ENCODE data around the gene TST.

DNA sequence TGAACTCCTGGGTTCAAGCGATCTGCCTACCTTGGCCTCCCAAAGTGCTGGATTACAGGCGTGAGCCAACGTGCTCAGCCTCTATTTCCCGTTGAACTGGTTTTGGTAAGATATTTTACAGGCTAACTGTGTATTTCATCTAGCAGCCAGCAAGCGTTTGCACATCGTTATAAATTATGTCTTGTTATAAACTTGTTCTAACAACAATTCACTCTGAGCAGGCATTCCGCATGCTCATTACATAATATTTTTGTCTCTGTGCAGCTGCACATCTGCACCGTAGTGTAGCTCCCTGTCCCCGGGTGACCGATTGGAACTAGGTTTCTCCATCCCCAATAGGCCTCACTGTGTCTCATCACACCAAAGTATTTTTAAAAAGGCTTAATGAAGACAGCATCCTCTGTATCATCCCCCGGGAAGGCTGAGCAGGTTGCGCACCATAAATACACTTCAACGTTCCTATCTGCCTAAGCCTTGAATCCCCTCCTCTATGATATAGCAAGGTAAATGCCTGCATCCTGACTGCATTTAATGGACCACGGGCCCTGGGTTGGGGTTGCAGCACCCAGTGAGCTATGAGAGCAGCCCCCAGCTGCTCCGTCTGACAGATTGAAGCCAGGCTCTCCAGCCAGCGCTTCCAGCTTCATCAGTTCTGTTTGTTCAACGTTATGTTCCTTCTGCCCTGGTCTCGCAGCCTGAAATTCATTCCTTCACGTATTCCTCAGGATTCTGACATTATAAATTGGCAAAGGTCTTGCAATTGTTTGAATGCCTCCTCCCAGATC lies 47.7 kb downstream of the TST start:
- TF ChIP-seq EZH2 (IDR thresholded peaks at IDR 0.05; ENCODE audit: insufficient read depth, poor library complexity, severe bottlenecking) (no peak), EZH2phosphoT487 (IDR thresholded peaks at IDR 0.05; ENCODE audit: insufficient read depth, low read depth) (no peak)
